Left lung (tissue), 10 donors: ENCODE measurements around the gene TEX54. TPM values are rescaled to one million over a fixed set of nuclear protein-coding genes. Genes with fewer than 3 reads are reported as not detected.
A peak's percentile ranks its signal among the peaks of the same experiment; 100 is the strongest.

Experiments used
- ATAC-seq: fragments of 200-7000 bp; cut with Tn5 transposase; one replicate; pipeline ENCODE4 v1.9.1; 2020; ENCODE audit warnings: moderate library complexity
- DNase-seq, 4 donors: peaks; one replicate each; pipeline ENCODE4 v3.0.0-alpha.2; 2013 to 2020
- H3K27ac ChIP-seq, 2 donors: fragments of 200-600 bp; sonication (generic) in 1 of 2; one replicate each; pipeline versions ENCODE4 v1.5.0 to v1.8.0; 2020 to 2021
- H3K27me3 ChIP-seq, 2 donors: fragments of 200-600 bp; sonication (generic) in 1 of 2; one replicate each; pipeline versions ENCODE4 v1.5.0 to v1.8.0; 2020 to 2021
- H3K36me3 ChIP-seq, 2 donors: fragments of 200-600 bp; sonication (generic) in 1 of 2; one replicate each; pipeline versions ENCODE4 v1.5.0 to v1.8.0; 2020 to 2021
- H3K4me1 ChIP-seq, 2 donors: fragments of 200-600 bp; one replicate each; pipeline ENCODE4 v1.8.0; 2021
- H3K4me3 ChIP-seq, 2 donors: fragments of 200-600 bp; sonication (generic) in 1 of 2; one replicate each; pipeline versions ENCODE4 v1.5.0 to v1.8.0; 2020 to 2021; ENCODE audit warnings: mild to moderate bottlenecking in 1 of 2
- H3K9me3 ChIP-seq, 2 donors: fragments of 200-600 bp; sonication (generic) in 1 of 2; one replicate each; pipeline versions ENCODE4 v1.5.0 to v1.8.0; 2020 to 2021
- intact Hi-C, 2 donors: fragments of 100-400 bp; cut with DNase I; formaldehyde crosslinking; loops; one replicate each; pipeline versions ENCODE4 v1.11.2 to v1.14.2; 2022
- polyA plus RNA-seq, 6 donors: library from polyadenylated mRNA; unstranded; fragments of 120-200 nt; gene quantifications; one replicate each; pipeline ENCODE4 v1.2.1, GENCODE V29; 2013; ENCODE audit not compliant: insufficient read length in 6 of 6
- total RNA-seq, 2 donors: library from RNA; stranded (reverse); fragmentation: NEBNext Ultra II Directional; extraction: Animal tissue kit (Norgen Biotek cat#: 25700); gene quantifications; one replicate each; pipeline ENCODE4 v1.2.1, GENCODE V29; 2021
- TF ChIP-seq, protein P1 (sequence below), 2 donors: fragments of 200-600 bp; sonication (generic) in 1 of 2; IDR thresholded peaks; one replicate each; pipeline versions ENCODE4 v1.5.0 to v1.8.0; 2021; ENCODE audit warnings: antibody characterized with exemption in 2 of 2
- donor health status: DM: no; HTN: yes; CAD: no.
- donor health status: DM: no; HTN: no; CAD: no.

The TEX54 gene
- total and polyA plus RNA-seq, 8 donors = 0.36 to 0.69 TPM; not detected in 6

DNA sequence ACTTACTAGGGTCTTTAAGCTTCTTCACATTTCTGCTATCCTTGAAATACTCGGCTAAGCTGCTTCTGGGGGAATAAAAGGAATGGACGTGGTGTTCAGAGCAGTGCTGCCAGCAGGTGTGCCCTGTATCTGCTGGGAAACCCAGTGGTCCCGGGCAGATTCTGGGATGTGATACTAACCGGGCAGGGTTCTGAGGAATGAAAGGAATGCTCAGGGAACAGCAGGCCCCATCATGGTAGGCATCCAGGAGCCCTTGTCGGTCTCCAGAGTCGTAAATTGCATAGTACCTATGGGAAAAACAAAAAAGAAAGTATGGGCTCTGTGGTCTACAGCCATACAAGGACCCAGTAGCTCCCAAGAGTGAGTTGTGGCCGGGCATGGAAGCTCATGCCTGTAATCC is 36.4 kb downstream of the TEX54 start:
- Histone ChIP-seq H3K36me3 (peaks cover 0 to 92% of the 10 kb centered on the region in 2 donors), H3K27ac (no peak overlapping the region), H3K9me3 (no peaks in the 10 kb centered on the region), H3K4me3 (no peak overlapping the region), H3K27me3 (no peaks in the 10 kb centered on the region), H3K4me1 (peaks cover 8 to 18% of the 10 kb centered on the region in 2 donors)
- TF ChIP-seq, protein P1, sequence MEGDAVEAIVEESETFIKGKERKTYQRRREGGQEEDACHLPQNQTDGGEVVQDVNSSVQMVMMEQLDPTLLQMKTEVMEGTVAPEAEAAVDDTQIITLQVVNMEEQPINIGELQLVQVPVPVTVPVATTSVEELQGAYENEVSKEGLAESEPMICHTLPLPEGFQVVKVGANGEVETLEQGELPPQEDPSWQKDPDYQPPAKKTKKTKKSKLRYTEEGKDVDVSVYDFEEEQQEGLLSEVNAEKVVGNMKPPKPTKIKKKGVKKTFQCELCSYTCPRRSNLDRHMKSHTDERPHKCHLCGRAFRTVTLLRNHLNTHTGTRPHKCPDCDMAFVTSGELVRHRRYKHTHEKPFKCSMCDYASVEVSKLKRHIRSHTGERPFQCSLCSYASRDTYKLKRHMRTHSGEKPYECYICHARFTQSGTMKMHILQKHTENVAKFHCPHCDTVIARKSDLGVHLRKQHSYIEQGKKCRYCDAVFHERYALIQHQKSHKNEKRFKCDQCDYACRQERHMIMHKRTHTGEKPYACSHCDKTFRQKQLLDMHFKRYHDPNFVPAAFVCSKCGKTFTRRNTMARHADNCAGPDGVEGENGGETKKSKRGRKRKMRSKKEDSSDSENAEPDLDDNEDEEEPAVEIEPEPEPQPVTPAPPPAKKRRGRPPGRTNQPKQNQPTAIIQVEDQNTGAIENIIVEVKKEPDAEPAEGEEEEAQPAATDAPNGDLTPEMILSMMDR (IDR thresholded peaks at IDR 0.05) = no peak
- ATAC-seq (no peak), DNase-seq (no peak)
- intact Hi-C loops = loop anchor here in 1 of 2 donors (10.0 kb wide), 1 partner anchor 59 kb away; no protein-coding TSS in a partner anchor

DNA sequence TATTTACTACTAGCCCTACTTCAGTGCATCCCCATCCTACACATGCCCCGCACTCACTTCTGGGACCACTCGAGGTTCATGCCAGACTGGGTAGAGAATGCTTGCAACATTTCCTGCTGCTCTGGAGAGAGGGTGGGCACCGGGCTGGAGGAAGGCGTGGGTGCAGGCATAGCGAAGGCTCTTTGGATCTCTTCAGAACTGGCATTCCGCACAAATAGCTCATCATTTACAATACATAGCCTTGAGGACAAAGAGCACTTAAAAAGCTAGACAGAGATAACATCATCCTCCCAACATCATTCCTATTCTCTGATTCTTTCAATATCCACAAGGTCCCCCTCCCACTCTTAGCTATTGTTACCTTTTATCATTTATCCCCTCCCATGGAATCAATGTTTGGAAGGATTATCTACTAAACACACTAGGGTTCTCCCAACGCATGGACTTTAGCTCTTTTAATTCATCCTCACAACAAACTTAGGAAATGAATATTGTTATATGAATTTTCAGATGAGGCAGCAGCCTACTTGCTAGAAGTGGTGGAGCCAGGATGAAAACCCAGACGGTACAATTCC is 38.4 kb downstream of the TEX54 start:
- H3K27ac ChIP-seq = no peak overlapping the region
- H3K4me3 ChIP-seq = no peak overlapping the region
- ATAC-seq (no peak), DNase-seq (no peak)
- no peaks in the 10 kb centered on the region for H3K27me3 ChIP-seq
- TF ChIP-seq, protein P1 (IDR thresholded peaks at IDR 0.05) = no peak
- peaks cover 0 to 84% of the 10 kb centered on the region in 2 donors for H3K36me3 ChIP-seq
- H3K9me3 ChIP-seq = no peaks in the 10 kb centered on the region
- intact Hi-C loops = loop anchor here in 1 of 2 donors (10.0 kb wide), 1 partner anchor 61 kb away; no protein-coding TSS in a partner anchor
- peaks cover 13 to 38% of the 10 kb centered on the region in 2 donors for H3K4me1 ChIP-seq

DNA sequence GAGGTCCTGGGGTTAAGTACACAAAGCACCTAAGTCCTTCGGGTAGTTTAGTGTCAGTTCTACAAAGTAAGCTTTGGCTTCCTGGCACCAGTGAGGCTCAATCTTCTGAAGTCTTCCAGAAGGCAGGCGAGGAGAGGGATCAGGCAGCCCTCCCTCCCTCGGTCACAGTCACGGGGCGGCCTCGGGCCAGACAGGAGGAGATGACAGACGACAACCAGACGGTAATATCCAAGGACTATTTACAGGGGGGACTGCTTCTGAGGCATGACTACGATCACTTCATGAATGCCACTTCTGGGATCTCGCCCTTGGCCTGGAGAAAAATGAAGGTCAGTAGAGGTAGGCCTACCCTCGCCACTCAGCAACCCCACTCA is 40.5 kb downstream of the TEX54 start:
- Histone ChIP-seq H3K4me1 (peaks cover 21 to 54% of the 10 kb centered on the region in 2 donors), H3K36me3 (peaks cover 0 to 69% of the 10 kb centered on the region in 2 donors), H3K27ac (peak overlapping the region; percentile 86), H3K9me3 (no peaks in the 10 kb centered on the region), H3K27me3 (no peaks in the 10 kb centered on the region), H3K4me3 (peak overlapping the region; percentile 88 to 95)
- intact Hi-C loops = loop anchor here in 1 of 2 donors (10.0 kb wide), 1 partner anchor 63 kb away; no protein-coding TSS in a partner anchor
- DNase-seq (peak in 2 of 4 donors; percentile 63 to 72), ATAC-seq (no peak)
- TF ChIP-seq, protein P1 (IDR thresholded peaks at IDR 0.05) = no peak

DNA sequence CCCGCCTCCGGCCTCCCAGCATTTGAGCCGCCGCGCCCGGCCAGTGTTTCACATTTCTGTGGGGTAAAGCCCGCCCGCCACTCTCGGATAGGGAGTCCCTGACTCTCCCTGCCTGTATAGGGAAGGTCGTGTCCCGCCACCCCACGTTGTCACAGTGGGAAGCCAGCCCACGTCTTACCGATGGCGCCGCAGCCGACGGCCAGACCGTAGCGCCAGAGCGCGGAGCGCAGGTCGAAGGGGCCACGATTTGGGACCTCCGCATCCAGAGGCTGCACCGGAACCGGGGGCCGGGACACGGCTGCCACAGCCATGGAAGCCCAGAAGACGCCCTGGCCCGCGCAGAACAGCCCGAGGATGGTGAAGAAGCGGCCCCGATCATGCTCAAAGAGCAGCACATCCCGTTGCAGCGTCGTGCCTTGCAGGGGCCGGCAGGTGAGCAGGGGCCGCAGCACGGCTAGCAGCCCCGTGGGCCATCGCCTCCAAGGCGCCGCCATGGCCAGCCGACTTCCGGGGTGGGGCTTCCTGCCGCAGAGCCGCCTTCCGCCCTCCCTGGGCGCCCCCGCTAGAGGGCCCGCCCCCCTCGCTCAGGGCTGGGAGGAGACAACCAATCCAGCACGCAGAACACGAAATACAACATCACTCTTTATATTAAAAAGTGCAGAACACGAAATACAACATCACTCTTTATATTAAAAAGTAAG is 41.0 kb downstream of the TEX54 start, which contains the start of gene TMEM223:
TSS of gene TMEM223 (minus strand) at position 506 of the 701 bp plus-strand sequence. CDS start at position 494, 12 bp downstream.
- H3K9me3 ChIP-seq = no peaks in the 10 kb centered on the region
- peak within 1 kb of the TSS; percentile 88 to 95 for H3K4me3 ChIP-seq
- peak; percentile 83 to 98 (median 90) for DNase-seq
- TF ChIP-seq, protein P1 (IDR thresholded peaks at IDR 0.05) = peak in 1 of 2 donors; percentile 29
- H3K4me1 ChIP-seq = peaks cover 21 to 54% of the 10 kb centered on the region in 2 donors
- peak; percentile 90 for ATAC-seq
- intact Hi-C loops = loop anchor here in 1 of 2 donors (10.0 kb wide), 1 partner anchor 63 kb away; no protein-coding TSS in a partner anchor
- no peaks in the 10 kb centered on the region for H3K27me3 ChIP-seq
- peaks cover 0 to 63% of the 10 kb centered on the region in 2 donors for H3K36me3 ChIP-seq
- H3K27ac ChIP-seq = peak within 1 kb of the TSS; percentile 86

DNA sequence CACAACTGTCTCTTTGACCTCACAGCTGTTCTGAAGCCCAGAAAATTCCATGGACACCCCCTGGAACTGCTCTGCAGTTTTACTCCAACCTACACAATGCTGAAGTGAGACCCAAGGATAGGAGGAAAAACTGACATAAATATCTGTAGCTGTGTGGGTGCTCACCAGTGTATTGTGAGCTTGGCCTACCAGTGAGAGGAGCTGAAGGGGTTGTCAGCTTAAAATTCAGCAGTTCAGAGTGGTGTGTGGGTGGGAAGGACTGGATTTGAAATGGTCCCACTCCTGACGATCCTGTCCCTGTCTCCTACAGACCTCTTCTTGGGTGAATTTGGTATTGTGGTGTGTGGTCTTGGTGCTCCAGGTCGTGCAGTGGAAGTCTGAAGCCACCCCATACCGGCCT is 43.1 kb downstream of the TEX54 start:
- intact Hi-C loops = no loop called here
- H3K4me1 ChIP-seq = peaks cover 26 to 66% of the 10 kb centered on the region in 2 donors
- no peaks in the 10 kb centered on the region for H3K27me3 ChIP-seq
- no peak overlapping the region for H3K27ac ChIP-seq
- DNase-seq (no peak), ATAC-seq (no peak)
- no peaks in the 10 kb centered on the region for H3K9me3 ChIP-seq
- H3K4me3 ChIP-seq = no peak overlapping the region
- TF ChIP-seq, protein P1 (IDR thresholded peaks at IDR 0.05) = no peak
- peaks cover 0 to 49% of the 10 kb centered on the region in 2 donors for H3K36me3 ChIP-seq
